GM12878 (cell line): ENCODE data around the gene ANKFY1. TPM values are rescaled to one million over a fixed set of nuclear protein-coding genes. Genes with fewer than 3 reads are reported as not detected.

ENCODE experiments used
- ATAC-seq: fragments of 200-7000 bp; cut with Tn5 transposase; 3 replicates; pipeline ENCODE4 v1.9.1; 2020; ENCODE audit warnings: mild to moderate bottlenecking, moderate library complexity
- BruUV-seq: library from RNA; stranded (reverse); fragments of 400-500 nt; replicated peaks from 2 replicates; lab custom pipeline; 2021; lab: Mats Ljungman, UMichigan
- CTCF ChIA-PET: fragments of 300-600 bp; sonication (Branson Sonifier 250); formaldehyde crosslinking; extraction: SDS; loops from one replicate; lab custom pipeline; 2021; ENCODE audit warnings: inconsistent platforms; lab: Yijun Ruan, JAX
- POLR2A ChIA-PET: fragments of 350-600 bp; formaldehyde crosslinking; extraction: SDS; loops from one replicate; lab custom pipeline; 2021; ENCODE audit warnings: inconsistent platforms; lab: Charles Lee
- RAD21 ChIA-PET: fragments of 300-600 bp; sonication (Branson Sonifier 250); formaldehyde crosslinking; loops from one replicate; lab custom pipeline; 2023; ENCODE audit warnings: antibody characterized with exemption; ENCODE audit not compliant: unreplicated experiment; lab: Charles Lee
- SMC1A ChIA-PET: fragments of 300-600 bp; sonication (Branson Sonifier 250); formaldehyde crosslinking; loops from one replicate; lab custom pipeline; 2023; ENCODE audit not compliant: unreplicated experiment, uncharacterized antibody; lab: Charles Lee
- DNase-seq: peaks from one replicate; pipeline ENCODE4 v3.0.0-alpha.2; 2011; ENCODE audit warnings: low read depth, low spot score
- FAIRE-seq: peaks from 3 replicates; lab custom pipeline; 2011; peaks lifted over from hg19 to GRCh38; lab: Jason Lieb, UNC
- H2AFZ ChIP-seq: 2 replicates; pipeline ENCODE4 v1.6.0; 2011; ENCODE audit warnings: low read depth, low read length, control low read depth; ENCODE audit not compliant: control insufficient read depth
- H3K27ac ChIP-seq: 2 replicates; pipeline ENCODE4 v1.5.1; 2011; ENCODE audit warnings: control low read depth; ENCODE audit not compliant: control insufficient read depth, insufficient read depth
- H3K27me3 ChIP-seq, 2 experiments: replicated peaks in 1 of 2; 2 replicates each; pipeline versions ENCODE4 v1.6.0 to v1.6.1; 2011; ENCODE audit warnings: low read length in 1 of 2; ENCODE audit not compliant: control insufficient read depth in 2 of 2, insufficient read depth in 2 of 2
- H3K36me3 ChIP-seq, 2 experiments: 2 replicates each; pipeline ENCODE4 v1.5.1; 2011; ENCODE audit warnings: low read length in 1 of 2; ENCODE audit not compliant: control insufficient read depth in 2 of 2, insufficient read depth in 2 of 2
- H3K4me1 ChIP-seq: 2 replicates; pipeline ENCODE4 v1.6.1; 2011; ENCODE audit warnings: mild to moderate bottlenecking, low read length, moderate library complexity, mixed read lengths; ENCODE audit not compliant: control insufficient read depth, insufficient read depth
- H3K4me2 ChIP-seq: 2 replicates; pipeline ENCODE4 v1.6.0; 2011; ENCODE audit warnings: control low read depth; ENCODE audit not compliant: control insufficient read depth, insufficient read depth
- H3K4me3 ChIP-seq: fragments of 200-600 bp; sonication (generic); 2 replicates; pipeline ENCODE4 v1.5.1; 2016
- H3K79me2 ChIP-seq: 2 replicates; pipeline ENCODE4 v1.6.0; 2011; ENCODE audit warnings: low read length; ENCODE audit not compliant: control insufficient read depth, insufficient read depth
- H3K9ac ChIP-seq: 2 replicates; pipeline ENCODE4 v1.8.0; 2011; ENCODE audit warnings: low read length, control low read depth, mixed read lengths; ENCODE audit not compliant: control insufficient read depth, insufficient read depth
- H3K9me3 ChIP-seq: replicated peaks from 3 replicates; pipeline ENCODE4 v1.5.1; 2011; ENCODE audit warnings: mild to moderate bottlenecking, low read length; ENCODE audit not compliant: control insufficient read depth, insufficient read depth
- H4K20me1 ChIP-seq: 2 replicates; pipeline ENCODE4 v1.6.0; 2011; ENCODE audit not compliant: control insufficient read depth, insufficient read depth
- CBX5 ChIP-seq: sonication (generic); IDR thresholded peaks from 2 replicates; pipeline ENCODE4 v1.6.1; 2016; ENCODE audit warnings: low read depth, moderate library complexity, mild to moderate bottlenecking, inconsistent platforms
- DPF2 ChIP-seq: fragments of 450-650 bp; IDR thresholded peaks from 2 replicates; pipeline ENCODE4 v1.6.1; 2017; ENCODE audit warnings: mild to moderate bottlenecking
- GATAD2B ChIP-seq: fragments of 450-650 bp; conservative IDR thresholded peaks from 2 replicates; pipeline ENCODE4 v1.6.1; 2017; ENCODE audit warnings: low read depth, mild to moderate bottlenecking, moderate library complexity
- MXI1 ChIP-seq: fragments of 150-350 bp; IDR thresholded peaks from 2 replicates; pipeline ENCODE4 v1.6.1; 2011; ENCODE audit warnings: low read depth, mild to moderate bottlenecking, inconsistent platforms, low read length, improper control_type of control experiment
- NR2F1 ChIP-seq: fragments of 450-650 bp; conservative IDR thresholded peaks from 2 replicates; pipeline ENCODE4 v1.6.1; 2017; ENCODE audit warnings: mild to moderate bottlenecking
- POLR2A ChIP-seq: IDR thresholded peaks from 2 replicates; pipeline ENCODE4 v1.6.1; 2011; ENCODE audit warnings: low read depth, mild to moderate bottlenecking, low read length
- RUNX3 ChIP-seq: IDR thresholded peaks from 2 replicates; pipeline ENCODE4 v1.6.1; 2012; ENCODE audit warnings: low read length, inconsistent platforms
- SREBF2 ChIP-seq: IDR thresholded peaks from 2 replicates; pipeline ENCODE4 v1.6.1; 2012; ENCODE audit warnings: mild to moderate bottlenecking, low read length
- STAT1 ChIP-seq: fragments of 450-650 bp; conservative IDR thresholded peaks from 2 replicates; pipeline ENCODE4 v1.6.1; 2014; ENCODE audit warnings: antibody characterized with exemption, mild to moderate bottlenecking
- ZNF274 ChIP-seq: IDR thresholded peaks from one replicate; pipeline ENCODE4 v1.8.0; 2011; ENCODE audit not compliant: insufficient read length, insufficient read depth
- WGBS: methylation state at CpG from one replicate; pipeline ENCODE4 v1.1.6; 2016; ENCODE audit warnings: low lambda C conversion rate; ENCODE audit not compliant: insufficient replicate concordance, insufficient coverage; ENCODE audit errors: missing lambda C conversion rate; 5-methylcytosine and 5-hydroxymethylcytosine counted together
- in situ Hi-C: fragments of 300-500 bp; cut with MboI; formaldehyde crosslinking; loops from 9 replicates; pipeline ENCODE4 v1.14.3; 2018; ENCODE audit warnings: mixed read lengths
- intact Hi-C: fragments of 100-400 bp; cut with micrococcal nuclease; formaldehyde crosslinking; loops from one replicate; pipeline ENCODE4 v1.14.2; 2022; ENCODE audit not compliant: unreplicated experiment
- polyA plus RNA-seq, 11 experiments: library from polyadenylated mRNA; depleted of rRNA in 4 of 11; unstranded in 6 of 11; stranded (reverse) in 5 of 11; fragments of >200 nt; fragmentation: Nextera tagmentation in 4 of 11; fragmentation: Illumina TruSeq in 1 of 11; extraction: Ambion mirVana in 4 of 11; extraction: Trizol in 1 of 11; gene quantifications; 1 replicate in 1 of 11; 2 replicates in 10 of 11; pipeline versions ENCODE4 v1.2.1 to v1.2.3, GENCODE V29; 2011 to 2016; ENCODE audit warnings: inconsistent platforms in 2 of 11, missing spikeins in 2 of 11, low read depth in 1 of 11
- total RNA-seq, 4 experiments: library from RNA; depleted of rRNA in 3 of 4; stranded (reverse); fragments of >200 nt in 3 of 4; fragmentation: Illumina TruSeq in 1 of 4; extraction: Trizol in 1 of 4; gene quantifications; 2 replicates each; pipeline versions ENCODE4 v1.2.1 to v1.2.3, GENCODE V29; 2013 to 2021
- TF ChIP-seq, protein P1 (sequence below): IDR thresholded peaks from 2 replicates; pipeline ENCODE4 v1.6.1; 2011; ENCODE audit warnings: mild to moderate bottlenecking, low read depth, low read length, moderate library complexity; ENCODE audit not compliant: insufficient replicate concordance
- TF ChIP-seq, protein P2 (sequence below): fragments of 450-650 bp; IDR thresholded peaks from 2 replicates; pipeline ENCODE4 v1.6.1; 2016; ENCODE audit warnings: mild to moderate bottlenecking

Gene ANKFY1
- total and polyA plus RNA-seq, 10 of the 15 experiments (the other 5 are each of a cell fraction or from before 2014, with no cell fraction given) = 3.0 to 27.7 (median 16.4) TPM

DNA sequence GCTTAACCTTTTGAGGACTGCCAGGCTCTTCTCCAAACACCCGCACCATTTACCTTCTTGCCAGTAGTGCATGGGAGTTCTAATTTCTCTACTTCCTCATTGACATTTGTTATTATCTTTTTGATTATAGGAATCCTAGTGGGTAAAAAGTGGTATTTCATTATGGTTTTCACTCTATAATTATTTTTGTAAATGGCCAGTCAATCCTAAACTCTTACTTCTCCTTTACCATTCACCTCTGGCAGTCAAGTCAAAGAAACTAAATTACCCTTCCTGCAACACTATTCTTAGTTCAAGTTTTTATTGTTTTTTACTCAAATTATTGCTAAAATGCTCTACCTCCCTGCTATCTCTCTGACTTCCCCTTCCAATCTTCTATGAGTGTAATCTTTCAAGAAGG, 29.8 kb upstream of the ANKFY1 start (continued):
- TF ChIP-seq STAT1 = no peak
- 0 out of 2 replicates have a peak, but pooled peaks have one; percentile 37 for TF ChIP-seq DPF2
- TF ChIP-seq RUNX3 = peak; percentile 41; the same call in 1 of the 2 replicates
- TF ChIP-seq MXI1 = no peak
- TF ChIP-seq GATAD2B = no peak

DNA sequence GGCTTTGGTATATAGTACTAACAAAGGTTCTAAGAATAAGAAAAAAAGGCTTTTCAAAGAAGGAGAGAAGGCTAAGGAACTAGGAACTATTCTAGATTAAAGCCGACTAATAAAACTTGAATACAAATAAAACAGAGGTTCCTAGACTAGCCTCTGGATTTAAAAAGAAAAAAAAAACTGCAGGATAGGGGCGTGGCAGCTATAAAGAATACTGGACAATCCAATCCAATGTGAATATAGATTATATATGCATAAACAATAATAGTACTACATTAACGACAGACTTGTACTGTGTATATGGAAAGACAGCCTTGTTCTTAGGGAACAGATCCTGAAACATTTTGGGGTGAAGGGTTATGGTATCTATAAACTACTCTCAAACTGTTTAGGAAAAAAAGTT, 23.9 kb upstream of the ANKFY1 start:
- BruUV-seq = TSS peak; percentile 9
- H3K9me3 ChIP-seq = no peaks in the 10 kb centered on the region
- WGBS = 97% methylated on average over 3 of the region's 3 CpGs
- ATAC-seq = no peak
- H3K4me3 ChIP-seq = no peak overlapping the region
- no peak overlapping the region for H2AFZ ChIP-seq
- no peak overlapping the region for H3K4me2 ChIP-seq
- peaks cover 0 to 29% of the 10 kb centered on the region in 2 experiments; a peak in 3 of 4 replicates for H3K36me3 ChIP-seq
- ChIA-PET RAD21 (no interaction called here), POLR2A (no interaction called here), SMC1A (interaction anchor here (1.3 kb wide), 1 partner anchor 36 kb away, joined by 3 read pairs; no protein-coding TSS in a partner anchor), CTCF (no interaction called here)
- H3K4me1 ChIP-seq = no peaks in the 10 kb centered on the region
- intact Hi-C loops = no loop called here
- no peak for DNase-seq
- H3K27ac ChIP-seq = no peak overlapping the region
- H3K9ac ChIP-seq = no peak overlapping the region
- no peak for TF ChIP-seq SREBF2
- no peak for TF ChIP-seq ZNF274
- in situ Hi-C loops = no loop called here
- no peaks in the 10 kb centered on the region for H4K20me1 ChIP-seq
- no peak for FAIRE-seq
- peaks cover 6% of the 10 kb centered on the region for H3K79me2 ChIP-seq
- no peaks in the 10 kb centered on the region for H3K27me3 ChIP-seq

DNA sequence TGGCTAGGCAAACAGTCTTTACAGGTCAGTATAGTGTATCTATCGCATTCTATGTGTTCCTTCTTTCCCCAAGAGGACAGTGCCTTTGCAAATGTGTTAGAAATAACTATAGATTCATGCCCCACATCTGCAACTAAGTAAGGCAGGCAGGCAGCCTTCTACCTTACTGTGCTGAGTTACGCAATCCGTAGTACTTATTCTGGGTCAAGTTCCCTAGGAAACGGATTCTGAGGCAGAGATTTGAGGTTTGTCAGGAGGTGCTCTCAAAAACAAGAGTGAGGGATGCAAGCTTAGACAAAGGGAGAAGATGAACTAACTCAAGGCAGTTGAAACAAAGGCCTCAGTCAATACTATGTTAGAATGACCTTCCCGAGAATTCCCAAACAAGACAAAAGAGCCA, 12.7 kb upstream of the ANKFY1 start:
- WGBS = 98% methylated on average over 5 of the region's 5 CpGs
- ChIA-PET RAD21 (no interaction called here), SMC1A (no interaction called here), POLR2A (no interaction called here), CTCF (no interaction called here)
- intact Hi-C loops (no loop called here), in situ Hi-C loops (no loop called here)
- Histone ChIP-seq H3K4me2 (no peak overlapping the region), H3K9me3 (no peaks in the 10 kb centered on the region), H2AFZ (no peak overlapping the region), H3K4me3 (no peak overlapping the region), H3K27ac (no peak overlapping the region), H4K20me1 (no peaks in the 10 kb centered on the region), H3K4me1 (no peaks in the 10 kb centered on the region), H3K36me3 (peaks cover 5 to 32% of the 10 kb centered on the region in 2 experiments), H3K79me2 (peaks cover 4% of the 10 kb centered on the region), H3K9ac (no peak overlapping the region), H3K27me3 (no peaks in the 10 kb centered on the region)
- DNase-seq (no peak), ATAC-seq (no peak), FAIRE-seq (no peak)
- BruUV-seq = no TSS peak
- TF ChIP-seq CBX5 (no peak), NR2F1 (no peak), POLR2A (no peak), DPF2 (no peak)
- TF ChIP-seq, protein P1, sequence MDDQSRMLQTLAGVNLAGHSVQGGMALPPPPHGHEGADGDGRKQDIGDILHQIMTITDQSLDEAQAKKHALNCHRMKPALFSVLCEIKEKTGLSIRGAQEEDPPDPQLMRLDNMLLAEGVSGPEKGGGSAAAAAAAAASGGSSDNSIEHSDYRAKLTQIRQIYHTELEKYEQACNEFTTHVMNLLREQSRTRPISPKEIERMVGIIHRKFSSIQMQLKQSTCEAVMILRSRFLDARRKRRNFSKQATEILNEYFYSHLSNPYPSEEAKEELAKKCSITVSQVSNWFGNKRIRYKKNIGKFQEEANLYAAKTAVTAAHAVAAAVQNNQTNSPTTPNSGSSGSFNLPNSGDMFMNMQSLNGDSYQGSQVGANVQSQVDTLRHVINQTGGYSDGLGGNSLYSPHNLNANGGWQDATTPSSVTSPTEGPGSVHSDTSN = no peak
- TF ChIP-seq, protein P2, sequence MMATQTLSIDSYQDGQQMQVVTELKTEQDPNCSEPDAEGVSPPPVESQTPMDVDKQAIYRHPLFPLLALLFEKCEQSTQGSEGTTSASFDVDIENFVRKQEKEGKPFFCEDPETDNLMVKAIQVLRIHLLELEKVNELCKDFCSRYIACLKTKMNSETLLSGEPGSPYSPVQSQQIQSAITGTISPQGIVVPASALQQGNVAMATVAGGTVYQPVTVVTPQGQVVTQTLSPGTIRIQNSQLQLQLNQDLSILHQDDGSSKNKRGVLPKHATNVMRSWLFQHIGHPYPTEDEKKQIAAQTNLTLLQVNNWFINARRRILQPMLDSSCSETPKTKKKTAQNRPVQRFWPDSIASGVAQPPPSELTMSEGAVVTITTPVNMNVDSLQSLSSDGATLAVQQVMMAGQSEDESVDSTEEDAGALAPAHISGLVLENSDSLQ = no peak
